Glomerular visceral epithelial cell (primary cell): ENCODE measurements around the gene JUNB.

Experiments used
- DNase-seq: peaks from one replicate; pipeline ENCODE4 v3.0.0-alpha.2; 2016; ENCODE audit errors: extremely low spot score

Gene JUNB

GRCh38 chr19:12791345-12792050, at the start of gene JUNB:
TSS of gene JUNB (plus strand) at chr19:12791486. CDS start at chr19:12791772, 286 bp downstream.
- DNase-seq: peak; percentile 98

- peak; percentile 95 for DNase-seq
These were observed 46.0 kb upstream of the JUNB start for GRCh38 chr19:12745166-12745897.

GRCh38 chr19:12748489-12748888, 42.8 kb upstream of the JUNB start:
- no peak for DNase-seq

GRCh38 chr19:12749938-12750521, 41.3 kb upstream of the JUNB start:
- DNase-seq: no peak

GRCh38 chr19:12750851-12751250, 40.4 kb upstream of the JUNB start:
- DNase-seq: no peak

- DNase-seq: no peak
These were observed 39.7 kb upstream of the JUNB start, which contains the start of gene BEST2 for GRCh38 chr19:12751635-12752034. TSS of gene BEST2 (plus strand) at chr19:12751791. CDS start at chr19:12752593, 802 bp downstream.

- no peak for DNase-seq
These were observed 39.1 kb upstream of the JUNB start for GRCh38 chr19:12752056-12752781.

GRCh38 chr19:12754465-12755196, 36.7 kb upstream of the JUNB start:
- DNase-seq: no peak

- DNase-seq: no peak
These were observed 35.0 kb upstream of the JUNB start for GRCh38 chr19:12756150-12756883.

GRCh38 chr19:12757544-12758274, 33.6 kb upstream of the JUNB start:
- peak; percentile 67 for DNase-seq

- DNase-seq: no peak
These were observed 31.6 kb upstream of the JUNB start for GRCh38 chr19:12759686-12760085.

GRCh38 chr19:12763100-12763499, 28.2 kb upstream of the JUNB start:
- no peak for DNase-seq

GRCh38 chr19:12764698-12765097, 26.6 kb upstream of the JUNB start:
- DNase-seq: no peak

- peak; percentile 84 for DNase-seq
These were observed 25.2 kb upstream of the JUNB start for GRCh38 chr19:12766051-12766521.

- DNase-seq: no peak
These were observed 24.1 kb upstream of the JUNB start for GRCh38 chr19:12767150-12767549.

- no peak for DNase-seq
These were observed 23.6 kb upstream of the JUNB start for GRCh38 chr19:12767666-12768065.

- DNase-seq: no peak
These were observed 21.6 kb upstream of the JUNB start for GRCh38 chr19:12769689-12770088.

GRCh38 chr19:12770922-12771321, 20.4 kb upstream of the JUNB start:
- DNase-seq: no peak

GRCh38 chr19:12772323-12772722, 19.0 kb upstream of the JUNB start:
- DNase-seq: no peak

- peak; percentile 54 for DNase-seq
These were observed 17.7 kb upstream of the JUNB start for GRCh38 chr19:12773571-12773970.
